Neural cell (in vitro differentiated cells): ENCODE data around the gene RCSD1. TPM values are rescaled to one million over a fixed set of nuclear protein-coding genes. Genes with fewer than 3 reads are reported as not detected.
A peak's percentile ranks its signal among the peaks of the same experiment; 100 is the strongest.

Source experiments
- H2AFZ ChIP-seq: fragments of 200-600, 300-800 bp; sonication (generic), shearing (Covaris generic); 2 replicates; pipeline ENCODE4 v1.6.0; 2014; ENCODE audit warnings: low read depth, mild to moderate bottlenecking, antibody characterized with exemption, low read length, moderate library complexity
- H3F3A ChIP-seq: fragments of 200-600 bp; shearing (Covaris generic); 2 replicates; pipeline ENCODE4 v1.6.1; 2016; ENCODE audit warnings: mild to moderate bottlenecking, moderate library complexity, mixed read lengths, antibody characterized with exemption, low read length; ENCODE audit not compliant: insufficient read depth, poor library complexity, severe bottlenecking
- H3K27ac ChIP-seq: fragments of 200-600, 300-800 bp; sonication (generic), shearing (Covaris generic); 2 replicates; pipeline ENCODE4 v1.5.1; 2014; ENCODE audit warnings: mild to moderate bottlenecking, low read length, moderate library complexity
- H3K27me3 ChIP-seq: fragments of 300-800, 200-600 bp; sonication (generic), shearing (Covaris generic); 2 replicates; pipeline ENCODE4 v1.6.0; 2014; ENCODE audit warnings: mild to moderate bottlenecking, low read depth, low read length, moderate library complexity; ENCODE audit not compliant: insufficient read depth
- H3K36me3 ChIP-seq: fragments of 300-800, 200-600 bp; sonication (generic), shearing (Covaris generic); 2 replicates; pipeline ENCODE4 v1.5.1; 2014; ENCODE audit warnings: mild to moderate bottlenecking, antibody characterized with exemption, low read length, moderate library complexity; ENCODE audit not compliant: insufficient read depth
- H3K4me2 ChIP-seq: fragments of 300-800, 200-600 bp; sonication (generic), shearing (Covaris generic); 2 replicates; pipeline ENCODE4 v1.6.0; 2014; ENCODE audit warnings: mild to moderate bottlenecking, low read length
- H3K4me3 ChIP-seq: fragments of 300-800, 200-600 bp; sonication (generic), shearing (Covaris generic); 2 replicates; pipeline ENCODE4 v1.5.1; 2014; ENCODE audit warnings: mild to moderate bottlenecking, low read length, moderate library complexity
- H3K79me2 ChIP-seq: fragments of 200-600 bp; shearing (Covaris generic); replicated peaks from 2 replicates; pipeline ENCODE4 v1.6.0; 2014; ENCODE audit warnings: mild to moderate bottlenecking, low read length, moderate library complexity; ENCODE audit not compliant: insufficient read depth
- H3K9ac ChIP-seq: fragments of 300-800, 200-600 bp; sonication (generic), shearing (Covaris generic); 2 replicates; pipeline ENCODE4 v1.6.1; 2016; ENCODE audit warnings: mild to moderate bottlenecking, low read length, mixed read lengths
- H3K9me2 ChIP-seq: fragments of 200-600 bp; shearing (Covaris generic); 2 replicates; pipeline ENCODE4 v1.6.1; 2016; ENCODE audit warnings: mild to moderate bottlenecking, low read length, mixed read lengths; ENCODE audit not compliant: insufficient read depth
- H3K9me3 ChIP-seq: fragments of 200-600, 300-800 bp; sonication (generic), shearing (Covaris generic); 2 replicates; pipeline ENCODE4 v1.6.1; 2016; ENCODE audit warnings: mild to moderate bottlenecking, mixed run types, low read length, moderate library complexity, mixed read lengths
- H4K20me1 ChIP-seq: fragments of 200-600 bp; shearing (Covaris generic); 2 replicates; pipeline ENCODE4 v1.6.1; 2016; ENCODE audit warnings: mild to moderate bottlenecking, mixed run types; ENCODE audit not compliant: insufficient read depth
- CTCF ChIP-seq: fragments of 450-650 bp; IDR thresholded peaks from 2 replicates; pipeline ENCODE4 v1.5.1; 2014; ENCODE audit warnings: antibody characterized with exemption, mild to moderate bottlenecking, moderate library complexity; ENCODE audit not compliant: poor library complexity, severe bottlenecking
- EP300 ChIP-seq: fragments of 450-650 bp; conservative IDR thresholded peaks from 2 replicates; pipeline ENCODE4 v1.6.1; 2014; ENCODE audit warnings: antibody characterized with exemption, mild to moderate bottlenecking, moderate library complexity; ENCODE audit not compliant: poor library complexity, severe bottlenecking
- EZH2 ChIP-seq: fragments of 200-600, 300-800 bp; shearing (Covaris generic), sonication (generic); IDR thresholded peaks from 2 replicates; pipeline ENCODE4 v1.6.1; 2014; ENCODE audit warnings: antibody characterized with exemption, low read length, borderline replicate concordance, mild to moderate bottlenecking; ENCODE audit not compliant: insufficient read depth, poor library complexity, severe bottlenecking
- MXI1 ChIP-seq: fragments of 450-650 bp; conservative IDR thresholded peaks from 2 replicates; pipeline ENCODE4 v1.6.1; 2014; ENCODE audit warnings: antibody characterized with exemption, mild to moderate bottlenecking; ENCODE audit not compliant: poor library complexity, severe bottlenecking
- POLR2AphosphoS5 ChIP-seq: IDR thresholded peaks from 2 replicates; pipeline ENCODE4 v1.6.1; 2012
- RAD21 ChIP-seq: fragments of 450-650 bp; conservative IDR thresholded peaks from 2 replicates; pipeline ENCODE4 v1.6.1; 2014; ENCODE audit warnings: antibody characterized with exemption, mild to moderate bottlenecking, moderate library complexity
- REST ChIP-seq: IDR thresholded peaks from 2 replicates; pipeline ENCODE4 v1.6.1; 2012; ENCODE audit warnings: borderline replicate concordance
- SMC3 ChIP-seq: fragments of 450-650 bp; conservative IDR thresholded peaks from 2 replicates; pipeline ENCODE4 v1.6.1; 2014; ENCODE audit warnings: antibody characterized with exemption, mild to moderate bottlenecking, moderate library complexity; ENCODE audit not compliant: poor library complexity
- TAF1 ChIP-seq: IDR thresholded peaks from 2 replicates; pipeline ENCODE4 v1.6.1; 2012; ENCODE audit warnings: low read depth
- polyA plus RNA-seq: library from polyadenylated mRNA; depleted of rRNA; stranded (reverse); fragments of >200 nt; gene quantifications from 2 replicates; pipeline ENCODE4 v1.2.3, GENCODE V29; 2014

RCSD1 gene
- polyA plus RNA-seq, 1 donor from 2014 or later: not detected

GRCh38 chr1:167630568-167631385, 745 bp downstream of the RCSD1 start:
- no peaks in the 10 kb centered on the region for H3K9me2 ChIP-seq
- H3K4me3 ChIP-seq: peak overlapping the region; percentile 64
- H3K79me2 ChIP-seq: no peaks in the 10 kb centered on the region
- no peaks in the 10 kb centered on the region for H4K20me1 ChIP-seq
- H3K27me3 ChIP-seq: peaks cover 50% of the 10 kb centered on the region
- H2AFZ ChIP-seq: no peak overlapping the region
- H3K4me2 ChIP-seq: peak overlapping the region; percentile 14
- H3K36me3 ChIP-seq: no peaks in the 10 kb centered on the region
- H3K9me3 ChIP-seq: no peaks in the 10 kb centered on the region
- H3K27ac ChIP-seq: no peak overlapping the region
- no peak for TF ChIP-seq RAD21
- no peak for TF ChIP-seq EZH2
- TF ChIP-seq POLR2AphosphoS5: no peak
- no peak for TF ChIP-seq REST
- TF ChIP-seq MXI1: no peak
- TF ChIP-seq CTCF: no peak
- TF ChIP-seq EP300: no peak
- no peak for TF ChIP-seq TAF1
- TF ChIP-seq SMC3: no peak
- no peaks in the 10 kb centered on the region for H3F3A ChIP-seq
- peak overlapping the region; percentile 26 for H3K9ac ChIP-seq

- TF ChIP-seq EZH2 (no peak), POLR2AphosphoS5 (no peak), CTCF (no peak), EP300 (no peak)
- no peaks in the 10 kb centered on the region for H3F3A ChIP-seq
- H3K27me3 ChIP-seq: peaks cover 50% of the 10 kb centered on the region
- H2AFZ ChIP-seq: no peak overlapping the region
- no peaks in the 10 kb centered on the region for H3K9me3 ChIP-seq
- H3K9me2 ChIP-seq: no peaks in the 10 kb centered on the region
- H3K36me3 ChIP-seq: no peaks in the 10 kb centered on the region
- H4K20me1 ChIP-seq: no peaks in the 10 kb centered on the region
- no peak overlapping the region for H3K27ac ChIP-seq
- no peak overlapping the region for H3K4me3 ChIP-seq
- no peak overlapping the region for H3K4me2 ChIP-seq
- no peaks in the 10 kb centered on the region for H3K79me2 ChIP-seq
- H3K9ac ChIP-seq: no peak overlapping the region
Observed at GRCh38 chr1:167631386-167631935, 1.4 kb downstream of the RCSD1 start.
